Hepatocyte (in vitro differentiated cells): ENCODE data around the gene EFL1. TPM values are rescaled to one million over a fixed set of nuclear protein-coding genes. Genes with fewer than 3 reads are reported as not detected.

Experiments used
- DNase-seq: peaks from one replicate; pipeline ENCODE4 v3.0.0-alpha.2; 2016; ENCODE audit warnings: low spot score
- H2AFZ ChIP-seq: fragments of 200-600 bp; sonication (generic); 2 replicates; pipeline ENCODE4 v1.6.0; 2016; ENCODE audit warnings: antibody characterized with exemption, mild to moderate bottlenecking
- H3K27ac ChIP-seq: fragments of 200-600 bp; sonication (generic); 2 replicates; pipeline ENCODE4 v1.5.1; 2016; ENCODE audit warnings: mild to moderate bottlenecking
- H3K27me3 ChIP-seq: fragments of 200-600 bp; sonication (generic); 2 replicates; pipeline ENCODE4 v1.6.1; 2016
- H3K36me3 ChIP-seq: fragments of 200-600 bp; sonication (generic); replicated peaks from 2 replicates; pipeline ENCODE4 v1.5.1; 2016; ENCODE audit warnings: low read depth; ENCODE audit not compliant: insufficient read depth
- H3K4me1 ChIP-seq: fragments of 200-600 bp; sonication (generic); 2 replicates; pipeline ENCODE4 v1.5.1; 2016; ENCODE audit warnings: mild to moderate bottlenecking, moderate library complexity; ENCODE audit not compliant: insufficient read depth
- H3K4me2 ChIP-seq: fragments of 200-600 bp; sonication (generic); 2 replicates; pipeline ENCODE4 v1.6.0; 2016
- H3K4me3 ChIP-seq: fragments of 200-600 bp; sonication (generic); 2 replicates; pipeline ENCODE4 v1.5.1; 2016; ENCODE audit warnings: mild to moderate bottlenecking
- H3K79me2 ChIP-seq: fragments of 200-600 bp; sonication (generic); 2 replicates; pipeline ENCODE4 v1.6.0; 2017; ENCODE audit warnings: mild to moderate bottlenecking
- H3K9me2 ChIP-seq: fragments of 200-600 bp; sonication (generic); replicated peaks from 2 replicates; pipeline ENCODE4 v1.6.0; 2017; ENCODE audit warnings: mild to moderate bottlenecking; ENCODE audit not compliant: insufficient read depth
- H3K9me3 ChIP-seq: fragments of 200-600 bp; sonication (generic); 2 replicates; pipeline ENCODE4 v1.5.1; 2016; ENCODE audit warnings: low read depth, mild to moderate bottlenecking
- H4K20me1 ChIP-seq: fragments of 200-600 bp; sonication (generic); 2 replicates; pipeline ENCODE4 v1.6.0; 2016; ENCODE audit warnings: mild to moderate bottlenecking; ENCODE audit not compliant: insufficient read depth, poor library complexity, severe bottlenecking
- CTCF ChIP-seq: fragments of 200-600 bp; sonication (generic); IDR thresholded peaks from 2 replicates; pipeline ENCODE4 v1.5.1; 2016; ENCODE audit warnings: antibody characterized with exemption, mild to moderate bottlenecking; ENCODE audit not compliant: poor library complexity
- EZH2 ChIP-seq: fragments of 200-600 bp; sonication (generic); IDR thresholded peaks from 2 replicates; pipeline ENCODE4 v1.6.1; 2016; ENCODE audit warnings: antibody characterized with exemption, mild to moderate bottlenecking, borderline replicate concordance
- EZH2phosphoT487 ChIP-seq: fragments of 200-600 bp; sonication (generic); IDR thresholded peaks from one replicate; pipeline ENCODE4 v1.6.1; 2018; ENCODE audit warnings: antibody characterized with exemption, mild to moderate bottlenecking, low read depth, moderate library complexity; ENCODE audit not compliant: unreplicated experiment, severe bottlenecking
- WGBS: methylation state at CpG from one replicate; pipeline ENCODE4 v1.1.6; 2016; ENCODE audit warnings: low lambda C conversion rate; ENCODE audit errors: missing lambda C conversion rate; 5-methylcytosine and 5-hydroxymethylcytosine counted together
- polyA plus RNA-seq: library from polyadenylated mRNA; unstranded; fragments of >200 nt; fragmentation: Nextera tagmentation; extraction: Ambion mirVana; gene quantifications from 2 replicates; pipeline ENCODE4 v1.2.1, GENCODE V29; 2016
- total RNA-seq: library from RNA; depleted of rRNA; stranded (reverse); fragments of >200 nt; gene quantifications from 2 replicates; pipeline ENCODE4 v1.2.3, GENCODE V29; 2014

EFL1 gene
- total and polyA plus RNA-seq, 2 experiments from 2014 or later = 11.6 to 19.0 TPM

- Histone ChIP-seq H3K9me3 (no peaks in the 10 kb centered on the region), H3K27ac (no peak overlapping the region)
These were observed 147.9 kb downstream of the EFL1 start for GRCh38 chr15:82114660-82115059.

GRCh38 chr15:82113106-82113715, 149.3 kb downstream of the EFL1 start:
- Histone ChIP-seq H4K20me1 (no peaks in the 10 kb centered on the region), H3K4me1 (no peaks in the 10 kb centered on the region), H3K36me3 (no peaks in the 10 kb centered on the region), H3K9me3 (no peaks in the 10 kb centered on the region), H2AFZ (no peak overlapping the region), H3K27ac (no peak overlapping the region), H3K79me2 (no peaks in the 10 kb centered on the region), H3K9me2 (no peaks in the 10 kb centered on the region), H3K4me3 (no peak overlapping the region), H3K4me2 (no peak overlapping the region), H3K27me3 (no peaks in the 10 kb centered on the region)
- WGBS = 71% methylated on average over 1 of the region's 1 CpG
- DNase-seq = no peak
- TF ChIP-seq CTCF (no peak), EZH2 (no peak)

More at GRCh38 chr15:82114660-82115059, 147.9 kb downstream of the EFL1 start:
- no peaks in the 10 kb centered on the region for H3K9me2 ChIP-seq
- 87% methylated on average over 5 of the region's 5 CpGs for WGBS
- H2AFZ ChIP-seq = no peak overlapping the region
- H3K4me2 ChIP-seq = no peak overlapping the region
- H4K20me1 ChIP-seq = no peaks in the 10 kb centered on the region
- no peaks in the 10 kb centered on the region for H3K79me2 ChIP-seq
- H3K36me3 ChIP-seq = no peaks in the 10 kb centered on the region
- DNase-seq = no peak
- H3K27me3 ChIP-seq = no peaks in the 10 kb centered on the region
- H3K4me3 ChIP-seq = no peak overlapping the region
- TF ChIP-seq EZH2phosphoT487 = no peak
- no peak for TF ChIP-seq EZH2
- no peak for TF ChIP-seq CTCF
- H3K4me1 ChIP-seq = no peaks in the 10 kb centered on the region

GRCh38 chr15:82111918-82112317, 150.6 kb downstream of the EFL1 start:
- no peaks in the 10 kb centered on the region for H3K9me2 ChIP-seq
- no peak overlapping the region for H2AFZ ChIP-seq
- no peaks in the 10 kb centered on the region for H3K4me1 ChIP-seq
- H3K27me3 ChIP-seq = no peaks in the 10 kb centered on the region
- no peaks in the 10 kb centered on the region for H4K20me1 ChIP-seq
- no peak for TF ChIP-seq CTCF
- no peak for TF ChIP-seq EZH2phosphoT487
- TF ChIP-seq EZH2 = no peak
- no peak overlapping the region for H3K4me2 ChIP-seq
- no peaks in the 10 kb centered on the region for H3K9me3 ChIP-seq
- H3K27ac ChIP-seq = no peak overlapping the region
- 62% methylated on average over 9 of the region's 9 CpGs for WGBS
- H3K79me2 ChIP-seq = no peaks in the 10 kb centered on the region
- no peak for DNase-seq
- no peak overlapping the region for H3K4me3 ChIP-seq
- H3K36me3 ChIP-seq = no peaks in the 10 kb centered on the region

GRCh38 chr15:82110144-82110543, 152.4 kb downstream of the EFL1 start:
- H3K9me2 ChIP-seq = no peaks in the 10 kb centered on the region
- TF ChIP-seq EZH2phosphoT487 = no peak
- 86% methylated on average over 5 of the region's 5 CpGs for WGBS
- H3K4me3 ChIP-seq = no peak overlapping the region
- H3K9me3 ChIP-seq = no peaks in the 10 kb centered on the region
- no peaks in the 10 kb centered on the region for H3K27me3 ChIP-seq
- no peaks in the 10 kb centered on the region for H3K4me1 ChIP-seq
- H3K36me3 ChIP-seq = no peaks in the 10 kb centered on the region
- H2AFZ ChIP-seq = no peak overlapping the region
- H3K27ac ChIP-seq = no peak overlapping the region
- H3K79me2 ChIP-seq = no peaks in the 10 kb centered on the region
- DNase-seq = no peak
- H4K20me1 ChIP-seq = no peaks in the 10 kb centered on the region
- H3K4me2 ChIP-seq = no peak overlapping the region
